Breast epithelium (tissue), 4 donors: ENCODE measurements around the gene HSPA2. TPM values are rescaled to one million over a fixed set of nuclear protein-coding genes. Genes with fewer than 3 reads are reported as not detected.

Source experiments
- DNase-seq, 2 donors: peaks; one replicate each; pipeline ENCODE4 v3.0.0-alpha.2; 2019; ENCODE audit warnings: low spot score in 2 of 2
- H3K27ac ChIP-seq, 2 donors: fragments of 200-600 bp; sonication (generic) in 1 of 2; one replicate each; pipeline ENCODE4 v1.5.1; 2016 to 2019; ENCODE audit warnings: mild to moderate bottlenecking in 1 of 2
- H3K27me3 ChIP-seq, 2 donors: fragments of 200-600 bp; sonication (generic) in 1 of 2; one replicate each; pipeline versions ENCODE4 v1.5.1 to v1.6.0; 2017 to 2019; ENCODE audit warnings: control low read depth in 1 of 2, mild to moderate bottlenecking in 1 of 2
- H3K36me3 ChIP-seq: fragments of 200-600 bp; one replicate; pipeline ENCODE4 v1.5.1; 2019
- H3K4me1 ChIP-seq, 2 donors: fragments of 200-600 bp; sonication (generic); one replicate each; pipeline ENCODE4 v1.5.1; 2016 to 2019; ENCODE audit warnings: control low read depth in 1 of 2
- H3K4me3 ChIP-seq, 3 donors: fragments of 200-600 bp; sonication (generic); 1 replicate in 2 of 3; 2 replicates in 1 of 3; pipeline ENCODE4 v1.5.1; 2016 to 2019; ENCODE audit warnings: mild to moderate bottlenecking in 3 of 3, moderate library complexity in 2 of 3
- H3K9me3 ChIP-seq, 2 donors: fragments of 200-600 bp; sonication (generic) in 1 of 2; one replicate each; pipeline ENCODE4 v1.5.1; 2016 to 2019; ENCODE audit warnings: control low read depth in 1 of 2
- POLR2A ChIP-seq: fragments of 450-650 bp; IDR thresholded peaks from one replicate; pipeline ENCODE4 v1.6.1; 2016; ENCODE audit warnings: antibody characterized with exemption, mild to moderate bottlenecking, moderate library complexity
- POLR2AphosphoS5 ChIP-seq, 3 donors: sonication (generic); formaldehyde crosslinking; IDR thresholded peaks; one replicate each; pipeline ENCODE4 v1.6.1; 2017; ENCODE audit warnings: antibody characterized with exemption in 3 of 3
- intact Hi-C: fragments of 100-400 bp; cut with DNase I; formaldehyde crosslinking; loops from one replicate; pipeline ENCODE4 v1.15.1; 2023; ENCODE audit warnings: low total_unique reads
- total RNA-seq, 3 donors: library from RNA; depleted of rRNA; stranded (reverse); fragments of >200 nt; gene quantifications; one replicate each; pipeline ENCODE4 v1.1.0, GENCODE V29; 2016
- TF ChIP-seq, protein P1 (sequence below), 3 donors: fragments of 450-650 bp; IDR thresholded peaks; one replicate each; pipeline ENCODE4 v1.5.1; 2016 to 2017; ENCODE audit warnings: antibody characterized with exemption in 3 of 3, mild to moderate bottlenecking in 3 of 3, moderate library complexity in 3 of 3

The HSPA2 gene
- total RNA-seq, 3 donors from 2014 or later = 12.2 to 33.1 (median 17.9) TPM

DNA sequence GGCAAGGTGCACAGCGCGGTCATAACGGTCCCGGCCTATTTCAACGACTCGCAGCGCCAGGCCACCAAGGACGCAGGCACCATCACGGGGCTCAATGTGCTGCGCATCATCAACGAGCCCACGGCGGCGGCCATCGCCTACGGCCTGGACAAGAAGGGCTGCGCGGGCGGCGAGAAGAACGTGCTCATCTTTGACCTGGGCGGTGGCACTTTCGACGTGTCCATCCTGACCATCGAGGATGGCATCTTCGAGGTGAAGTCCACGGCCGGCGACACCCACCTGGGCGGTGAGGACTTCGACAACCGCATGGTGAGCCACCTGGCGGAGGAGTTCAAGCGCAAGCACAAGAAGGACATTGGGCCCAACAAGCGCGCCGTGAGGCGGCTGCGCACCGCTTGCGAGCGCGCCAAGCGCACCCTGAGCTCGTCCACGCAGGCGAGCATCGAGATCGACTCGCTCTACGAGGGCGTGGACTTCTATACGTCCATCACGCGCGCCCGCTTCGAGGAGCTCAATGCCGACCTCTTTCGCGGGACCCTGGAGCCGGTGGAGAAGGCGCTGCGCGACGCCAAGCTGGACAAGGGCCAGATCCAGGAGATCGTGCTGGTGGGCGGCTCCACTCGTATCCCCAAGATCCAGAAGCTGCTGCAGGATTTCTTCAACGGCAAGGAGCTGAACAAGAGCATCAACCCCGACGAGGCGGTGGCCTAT is 875 bp downstream of the HSPA2 start:
- no peaks in the 10 kb centered on the region for H3K36me3 ChIP-seq
- H3K27me3 ChIP-seq = no peaks in the 10 kb centered on the region
- intact Hi-C loops = no loop called here
- H3K4me3 ChIP-seq = peak overlapping the region; percentile 51 to 76 (median 71)
- H3K9me3 ChIP-seq = peaks cover 0 to 7% of the 10 kb centered on the region in 2 donors
- no peak overlapping the region for H3K27ac ChIP-seq
- no peaks in the 10 kb centered on the region for H3K4me1 ChIP-seq
- no peak for TF ChIP-seq POLR2A
- TF ChIP-seq, protein P1, sequence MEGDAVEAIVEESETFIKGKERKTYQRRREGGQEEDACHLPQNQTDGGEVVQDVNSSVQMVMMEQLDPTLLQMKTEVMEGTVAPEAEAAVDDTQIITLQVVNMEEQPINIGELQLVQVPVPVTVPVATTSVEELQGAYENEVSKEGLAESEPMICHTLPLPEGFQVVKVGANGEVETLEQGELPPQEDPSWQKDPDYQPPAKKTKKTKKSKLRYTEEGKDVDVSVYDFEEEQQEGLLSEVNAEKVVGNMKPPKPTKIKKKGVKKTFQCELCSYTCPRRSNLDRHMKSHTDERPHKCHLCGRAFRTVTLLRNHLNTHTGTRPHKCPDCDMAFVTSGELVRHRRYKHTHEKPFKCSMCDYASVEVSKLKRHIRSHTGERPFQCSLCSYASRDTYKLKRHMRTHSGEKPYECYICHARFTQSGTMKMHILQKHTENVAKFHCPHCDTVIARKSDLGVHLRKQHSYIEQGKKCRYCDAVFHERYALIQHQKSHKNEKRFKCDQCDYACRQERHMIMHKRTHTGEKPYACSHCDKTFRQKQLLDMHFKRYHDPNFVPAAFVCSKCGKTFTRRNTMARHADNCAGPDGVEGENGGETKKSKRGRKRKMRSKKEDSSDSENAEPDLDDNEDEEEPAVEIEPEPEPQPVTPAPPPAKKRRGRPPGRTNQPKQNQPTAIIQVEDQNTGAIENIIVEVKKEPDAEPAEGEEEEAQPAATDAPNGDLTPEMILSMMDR (IDR thresholded peaks at IDR 0.05) = no peak
- no peak for TF ChIP-seq POLR2AphosphoS5 (IDR thresholded peaks at IDR 0.05)
- DNase-seq = no peak

DNA sequence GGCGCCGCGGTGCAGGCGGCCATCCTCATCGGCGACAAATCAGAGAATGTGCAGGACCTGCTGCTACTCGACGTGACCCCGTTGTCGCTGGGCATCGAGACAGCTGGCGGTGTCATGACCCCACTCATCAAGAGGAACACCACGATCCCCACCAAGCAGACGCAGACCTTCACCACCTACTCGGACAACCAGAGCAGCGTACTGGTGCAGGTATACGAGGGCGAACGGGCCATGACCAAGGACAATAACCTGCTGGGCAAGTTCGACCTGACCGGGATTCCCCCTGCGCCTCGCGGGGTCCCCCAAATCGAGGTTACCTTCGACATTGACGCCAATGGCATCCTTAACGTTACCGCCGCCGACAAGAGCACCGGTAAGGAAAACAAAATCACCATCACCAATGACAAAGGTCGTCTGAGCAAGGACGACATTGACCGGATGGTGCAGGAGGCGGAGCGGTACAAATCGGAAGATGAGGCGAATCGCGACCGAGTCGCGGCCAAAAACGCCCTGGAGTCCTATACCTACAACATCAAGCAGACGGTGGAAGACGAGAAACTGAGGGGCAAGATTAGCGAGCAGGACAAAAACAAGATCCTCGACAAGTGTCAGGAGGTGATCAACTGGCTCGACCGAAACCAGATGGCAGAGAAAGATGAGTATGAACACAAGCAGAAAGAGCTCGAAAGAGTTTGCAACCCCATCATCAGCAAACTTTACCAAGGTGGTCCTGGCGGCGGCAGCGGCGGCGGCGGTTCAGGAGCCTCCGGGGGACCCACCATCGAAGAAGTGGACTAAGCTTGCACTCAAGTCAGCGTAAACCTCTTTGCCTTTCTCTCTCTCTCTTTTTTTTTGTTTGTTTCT is 1.7 kb downstream of the HSPA2 start:
- no peak for TF ChIP-seq POLR2A
- TF ChIP-seq, protein P1 (IDR thresholded peaks at IDR 0.05) = no peak
- TF ChIP-seq POLR2AphosphoS5 (IDR thresholded peaks at IDR 0.05) = no peak

DNA sequence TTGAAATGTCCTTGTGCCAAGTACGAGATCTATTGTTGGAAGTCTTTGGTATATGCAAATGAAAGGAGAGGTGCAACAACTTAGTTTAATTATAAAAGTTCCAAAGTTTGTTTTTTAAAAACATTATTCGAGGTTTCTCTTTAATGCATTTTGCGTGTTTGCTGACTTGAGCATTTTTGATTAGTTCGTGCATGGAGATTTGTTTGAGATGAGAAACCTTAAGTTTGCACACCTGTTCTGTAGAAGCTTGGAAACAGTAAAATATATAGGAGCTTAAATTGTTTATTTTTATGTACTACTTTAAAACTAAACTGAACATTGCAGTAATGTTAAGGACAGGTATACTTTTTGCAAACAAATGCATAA is 2.3 kb downstream of the HSPA2 start:
- H3K27ac ChIP-seq = no peak overlapping the region
- TF ChIP-seq, protein P1 (IDR thresholded peaks at IDR 0.05) = no peak
- TF ChIP-seq POLR2AphosphoS5 (IDR thresholded peaks at IDR 0.05) (no peak), POLR2A (no peak)

More for the DNA sequence above, 1.7 kb downstream of the HSPA2 start:
- no peaks in the 10 kb centered on the region for H3K4me1 ChIP-seq
- DNase-seq = no peak
- peaks cover 0 to 7% of the 10 kb centered on the region in 2 donors for H3K9me3 ChIP-seq
- intact Hi-C loops = no loop called here
- no peaks in the 10 kb centered on the region for H3K27me3 ChIP-seq
- no peaks in the 10 kb centered on the region for H3K36me3 ChIP-seq
- peak overlapping the region; percentile 51 to 76 (median 71) for H3K4me3 ChIP-seq
- H3K27ac ChIP-seq = no peak overlapping the region

DNA sequence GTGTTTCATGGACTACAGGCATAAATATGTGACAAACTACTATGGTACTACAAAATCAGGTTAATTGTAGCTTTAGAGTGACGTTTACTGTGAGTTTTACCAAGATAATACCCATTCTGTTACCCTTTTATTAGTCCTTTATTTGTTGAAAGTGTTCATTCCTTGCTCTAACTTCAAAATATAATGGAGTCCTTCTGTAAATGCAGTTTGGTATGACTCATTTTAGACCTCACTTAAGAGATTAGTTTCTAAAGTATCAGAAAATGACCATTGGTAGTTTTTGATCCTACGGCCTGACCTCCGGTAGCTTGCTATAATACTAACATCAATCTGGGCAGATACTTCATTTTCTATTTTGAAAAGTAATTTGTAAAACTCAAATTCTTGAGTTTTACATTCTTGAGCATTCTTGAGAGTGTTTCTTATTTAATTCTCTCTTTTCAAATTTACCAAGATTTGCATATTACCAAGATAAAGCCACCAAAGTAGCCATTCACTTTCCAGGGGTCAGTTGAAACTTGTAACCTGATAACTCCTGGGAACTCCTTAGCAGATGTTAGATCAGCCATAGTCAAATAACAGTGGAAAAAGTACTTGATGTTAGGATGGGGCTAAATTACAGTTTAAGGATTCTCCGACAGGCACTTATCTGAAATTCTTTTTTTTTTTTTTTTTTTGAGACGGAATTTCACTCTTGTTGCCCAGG is 4.2 kb downstream of the HSPA2 start:
- TF ChIP-seq POLR2A (no peak), POLR2AphosphoS5 (IDR thresholded peaks at IDR 0.05) (no peak)
- TF ChIP-seq, protein P1 (IDR thresholded peaks at IDR 0.05) = no peak
- intact Hi-C loops = no loop called here
- Histone ChIP-seq H3K27ac (no peak overlapping the region), H3K36me3 (no peaks in the 10 kb centered on the region), H3K4me3 (no peak overlapping the region), H3K4me1 (no peaks in the 10 kb centered on the region), H3K9me3 (peaks cover 0 to 7% of the 10 kb centered on the region in 2 donors), H3K27me3 (peaks cover 1 to 3% of the 10 kb centered on the region in 2 donors)
- no peak for DNase-seq

More for the DNA sequence above, 2.3 kb downstream of the HSPA2 start:
- Histone ChIP-seq H3K9me3 (peaks cover 0 to 7% of the 10 kb centered on the region in 2 donors), H3K4me3 (peak overlapping the region; percentile 51 to 76 (median 71)), H3K4me1 (no peaks in the 10 kb centered on the region), H3K27me3 (no peaks in the 10 kb centered on the region), H3K36me3 (no peaks in the 10 kb centered on the region)
- DNase-seq = no peak
- intact Hi-C loops = no loop called here
